ENCODE results near the gene RNF11. TPM values are rescaled to one million over a fixed set of nuclear protein-coding genes. Genes with fewer than 3 reads are reported as not detected.

RNF11 gene
- total and polyA plus RNA-seq, 2 of the 8 experiments (the other 6 are each of a cell fraction or from before 2014, with no cell fraction given): 49.6 to 54.2 TPM

DNA sequence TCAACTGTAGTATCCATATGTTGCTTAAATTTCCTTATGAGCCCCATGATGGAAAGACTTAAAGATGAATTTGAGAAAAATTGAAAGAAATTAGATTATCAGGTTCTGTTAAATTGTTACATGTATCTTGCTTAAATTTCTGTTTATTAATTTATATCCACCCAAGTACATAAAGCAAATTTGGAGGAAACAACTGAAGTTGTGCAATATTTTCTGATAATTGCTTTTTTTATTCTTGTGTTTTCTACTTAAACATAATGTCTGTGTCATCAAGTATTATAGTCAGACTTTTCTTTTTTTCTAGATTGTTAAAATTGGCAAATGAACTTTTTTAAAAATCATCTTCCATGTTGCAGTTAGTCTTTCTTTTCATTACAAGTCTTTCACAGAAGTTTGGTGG is 36.8 kb downstream of the RNF11 start (continued):
- TF ChIP-seq TCF12 (IDR thresholded peaks at IDR 0.05; ENCODE audit: low read depth, low read length) (no peak), POLR2AphosphoS5 (IDR thresholded peaks at IDR 0.05; ENCODE audit: low read depth, low read length) (no peak), NRF1 (IDR thresholded peaks at IDR 0.05; ENCODE audit: low read depth, low read length) (no peak), EZH2 (IDR thresholded peaks at IDR 0.05; ENCODE audit: low read depth, low read length, severe bottlenecking) (no peak), CBX5 (IDR thresholded peaks at IDR 0.05; ENCODE audit: low read depth, low read length) (no peak)
- TF ChIP-seq, protein P1, sequence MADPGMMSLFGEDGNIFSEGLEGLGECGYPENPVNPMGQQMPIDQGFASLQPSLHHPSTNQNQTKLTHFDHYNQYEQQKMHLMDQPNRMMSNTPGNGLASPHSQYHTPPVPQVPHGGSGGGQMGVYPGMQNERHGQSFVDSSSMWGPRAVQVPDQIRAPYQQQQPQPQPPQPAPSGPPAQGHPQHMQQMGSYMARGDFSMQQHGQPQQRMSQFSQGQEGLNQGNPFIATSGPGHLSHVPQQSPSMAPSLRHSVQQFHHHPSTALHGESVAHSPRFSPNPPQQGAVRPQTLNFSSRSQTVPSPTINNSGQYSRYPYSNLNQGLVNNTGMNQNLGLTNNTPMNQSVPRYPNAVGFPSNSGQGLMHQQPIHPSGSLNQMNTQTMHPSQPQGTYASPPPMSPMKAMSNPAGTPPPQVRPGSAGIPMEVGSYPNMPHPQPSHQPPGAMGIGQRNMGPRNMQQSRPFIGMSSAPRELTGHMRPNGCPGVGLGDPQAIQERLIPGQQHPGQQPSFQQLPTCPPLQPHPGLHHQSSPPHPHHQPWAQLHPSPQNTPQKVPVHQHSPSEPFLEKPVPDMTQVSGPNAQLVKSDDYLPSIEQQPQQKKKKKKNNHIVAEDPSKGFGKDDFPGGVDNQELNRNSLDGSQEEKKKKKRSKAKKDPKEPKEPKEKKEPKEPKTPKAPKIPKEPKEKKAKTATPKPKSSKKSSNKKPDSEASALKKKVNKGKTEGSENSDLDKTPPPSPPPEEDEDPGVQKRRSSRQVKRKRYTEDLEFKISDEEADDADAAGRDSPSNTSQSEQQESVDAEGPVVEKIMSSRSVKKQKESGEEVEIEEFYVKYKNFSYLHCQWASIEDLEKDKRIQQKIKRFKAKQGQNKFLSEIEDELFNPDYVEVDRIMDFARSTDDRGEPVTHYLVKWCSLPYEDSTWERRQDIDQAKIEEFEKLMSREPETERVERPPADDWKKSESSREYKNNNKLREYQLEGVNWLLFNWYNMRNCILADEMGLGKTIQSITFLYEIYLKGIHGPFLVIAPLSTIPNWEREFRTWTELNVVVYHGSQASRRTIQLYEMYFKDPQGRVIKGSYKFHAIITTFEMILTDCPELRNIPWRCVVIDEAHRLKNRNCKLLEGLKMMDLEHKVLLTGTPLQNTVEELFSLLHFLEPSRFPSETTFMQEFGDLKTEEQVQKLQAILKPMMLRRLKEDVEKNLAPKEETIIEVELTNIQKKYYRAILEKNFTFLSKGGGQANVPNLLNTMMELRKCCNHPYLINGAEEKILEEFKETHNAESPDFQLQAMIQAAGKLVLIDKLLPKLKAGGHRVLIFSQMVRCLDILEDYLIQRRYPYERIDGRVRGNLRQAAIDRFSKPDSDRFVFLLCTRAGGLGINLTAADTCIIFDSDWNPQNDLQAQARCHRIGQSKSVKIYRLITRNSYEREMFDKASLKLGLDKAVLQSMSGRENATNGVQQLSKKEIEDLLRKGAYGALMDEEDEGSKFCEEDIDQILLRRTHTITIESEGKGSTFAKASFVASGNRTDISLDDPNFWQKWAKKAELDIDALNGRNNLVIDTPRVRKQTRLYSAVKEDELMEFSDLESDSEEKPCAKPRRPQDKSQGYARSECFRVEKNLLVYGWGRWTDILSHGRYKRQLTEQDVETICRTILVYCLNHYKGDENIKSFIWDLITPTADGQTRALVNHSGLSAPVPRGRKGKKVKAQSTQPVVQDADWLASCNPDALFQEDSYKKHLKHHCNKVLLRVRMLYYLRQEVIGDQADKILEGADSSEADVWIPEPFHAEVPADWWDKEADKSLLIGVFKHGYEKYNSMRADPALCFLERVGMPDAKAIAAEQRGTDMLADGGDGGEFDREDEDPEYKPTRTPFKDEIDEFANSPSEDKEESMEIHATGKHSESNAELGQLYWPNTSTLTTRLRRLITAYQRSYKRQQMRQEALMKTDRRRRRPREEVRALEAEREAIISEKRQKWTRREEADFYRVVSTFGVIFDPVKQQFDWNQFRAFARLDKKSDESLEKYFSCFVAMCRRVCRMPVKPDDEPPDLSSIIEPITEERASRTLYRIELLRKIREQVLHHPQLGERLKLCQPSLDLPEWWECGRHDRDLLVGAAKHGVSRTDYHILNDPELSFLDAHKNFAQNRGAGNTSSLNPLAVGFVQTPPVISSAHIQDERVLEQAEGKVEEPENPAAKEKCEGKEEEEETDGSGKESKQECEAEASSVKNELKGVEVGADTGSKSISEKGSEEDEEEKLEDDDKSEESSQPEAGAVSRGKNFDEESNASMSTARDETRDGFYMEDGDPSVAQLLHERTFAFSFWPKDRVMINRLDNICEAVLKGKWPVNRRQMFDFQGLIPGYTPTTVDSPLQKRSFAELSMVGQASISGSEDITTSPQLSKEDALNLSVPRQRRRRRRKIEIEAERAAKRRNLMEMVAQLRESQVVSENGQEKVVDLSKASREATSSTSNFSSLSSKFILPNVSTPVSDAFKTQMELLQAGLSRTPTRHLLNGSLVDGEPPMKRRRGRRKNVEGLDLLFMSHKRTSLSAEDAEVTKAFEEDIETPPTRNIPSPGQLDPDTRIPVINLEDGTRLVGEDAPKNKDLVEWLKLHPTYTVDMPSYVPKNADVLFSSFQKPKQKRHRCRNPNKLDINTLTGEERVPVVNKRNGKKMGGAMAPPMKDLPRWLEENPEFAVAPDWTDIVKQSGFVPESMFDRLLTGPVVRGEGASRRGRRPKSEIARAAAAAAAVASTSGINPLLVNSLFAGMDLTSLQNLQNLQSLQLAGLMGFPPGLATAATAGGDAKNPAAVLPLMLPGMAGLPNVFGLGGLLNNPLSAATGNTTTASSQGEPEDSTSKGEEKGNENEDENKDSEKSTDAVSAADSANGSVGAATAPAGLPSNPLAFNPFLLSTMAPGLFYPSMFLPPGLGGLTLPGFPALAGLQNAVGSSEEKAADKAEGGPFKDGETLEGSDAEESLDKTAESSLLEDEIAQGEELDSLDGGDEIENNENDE (IDR thresholded peaks at IDR 0.05; ENCODE audit: insufficient replicate concordance, low read length): no peak
